SU-DHL-6 (cell line): Measurements from ENCODE around the gene PIERCE2.
A peak's percentile ranks its signal among the peaks of the same experiment; 100 is the strongest.

Source experiments
- H2AFZ ChIP-seq: fragments of 200-600 bp; sonication (generic); 2 replicates; pipeline ENCODE4 v1.6.1; 2014; ENCODE audit warnings: low read depth, mild to moderate bottlenecking, moderate library complexity, mixed read lengths, antibody characterized with exemption, low read length; ENCODE audit not compliant: severe bottlenecking
- H3F3A ChIP-seq: fragments of 200-600 bp; shearing (Covaris generic); 2 replicates; pipeline ENCODE4 v1.6.0; 2016; ENCODE audit warnings: antibody characterized with exemption, mild to moderate bottlenecking; ENCODE audit not compliant: insufficient read depth
- H3K27ac ChIP-seq: fragments of 200-600 bp; sonication (generic); 2 replicates; pipeline ENCODE4 v1.5.1; 2016; ENCODE audit warnings: low read depth, mild to moderate bottlenecking, low read length, moderate library complexity, mixed read lengths
- H3K27me3 ChIP-seq: fragments of 200-600 bp; sonication (generic), shearing (Covaris generic); 2 replicates; pipeline ENCODE4 v1.6.0; 2014; ENCODE audit warnings: mild to moderate bottlenecking, low read length
- H3K36me3 ChIP-seq: fragments of 200-600 bp; sonication (generic); 2 replicates; pipeline ENCODE4 v1.6.1; 2014; ENCODE audit warnings: mild to moderate bottlenecking, low read length, mixed read lengths
- H3K4me2 ChIP-seq: fragments of 300-600, 200-600 bp; shearing (Covaris generic), sonication (generic); 2 replicates; pipeline ENCODE4 v1.6.0; 2014; ENCODE audit warnings: low read length, low read depth, mild to moderate bottlenecking; ENCODE audit not compliant: poor library complexity, severe bottlenecking
- H3K4me3 ChIP-seq: fragments of 200-600 bp; sonication (generic); 2 replicates; pipeline ENCODE4 v1.5.1; 2014; ENCODE audit warnings: antibody characterized with exemption, low read length, mild to moderate bottlenecking, mixed read lengths; ENCODE audit not compliant: insufficient read depth, poor library complexity, severe bottlenecking
- H3K79me2 ChIP-seq: fragments of 200-600 bp; sonication (generic); 2 replicates; pipeline ENCODE4 v1.6.1; 2014; ENCODE audit warnings: mild to moderate bottlenecking, low read length, moderate library complexity; ENCODE audit not compliant: insufficient read depth
- H3K9ac ChIP-seq: fragments of 200-600 bp; sonication (generic); 2 replicates; pipeline ENCODE4 v1.7.0; 2014; ENCODE audit warnings: mild to moderate bottlenecking, low read length
- H3K9me2 ChIP-seq: fragments of 200-600 bp; sonication (generic); replicated peaks from 2 replicates; pipeline ENCODE4 v1.6.1; 2014; ENCODE audit warnings: low read length; ENCODE audit not compliant: insufficient read depth
- H3K9me3 ChIP-seq: fragments of 200-600 bp; sonication (generic); 2 replicates; pipeline ENCODE4 v1.6.1; 2014; ENCODE audit warnings: low read length, mixed read lengths; ENCODE audit not compliant: insufficient read depth
- H4K20me1 ChIP-seq: fragments of 200-600 bp; sonication (generic); 2 replicates; pipeline ENCODE4 v1.6.1; 2014; ENCODE audit warnings: low read depth, mild to moderate bottlenecking, antibody characterized with exemption, low read length, moderate library complexity, mixed read lengths
- CTCF ChIP-seq: fragments of 200-600 bp; sonication (generic); IDR thresholded peaks from one replicate; pipeline ENCODE4 v1.5.1; 2017; ENCODE audit warnings: antibody characterized with exemption, mild to moderate bottlenecking, low read length, moderate library complexity; ENCODE audit not compliant: insufficient read depth, poor library complexity, severe bottlenecking
- EZH2phosphoT487 ChIP-seq: fragments of 200-600 bp; sonication (generic), shearing (Covaris generic); conservative IDR thresholded peaks from 2 replicates; pipeline ENCODE4 v1.6.1; 2018; ENCODE audit warnings: mild to moderate bottlenecking, antibody characterized with exemption, low read length, moderate library complexity, mixed read lengths

The PIERCE2 gene

GRCh38 chr15:55401786-55402246 is 6.5 kb upstream of the PIERCE2 start:
- H3K4me3 ChIP-seq: no peak overlapping the region
- no peaks in the 10 kb centered on the region for H3K36me3 ChIP-seq
- no peaks in the 10 kb centered on the region for H3K9me3 ChIP-seq
- no peaks in the 10 kb centered on the region for H4K20me1 ChIP-seq
- H2AFZ ChIP-seq: no peak overlapping the region
- H3K4me2 ChIP-seq: no peak overlapping the region
- H3K9ac ChIP-seq: no peak overlapping the region
- no peaks in the 10 kb centered on the region for H3K9me2 ChIP-seq
- no peak overlapping the region for H3K27ac ChIP-seq
- H3K27me3 ChIP-seq: no peaks in the 10 kb centered on the region
- no peaks in the 10 kb centered on the region for H3F3A ChIP-seq
- no peaks in the 10 kb centered on the region for H3K79me2 ChIP-seq
- TF ChIP-seq EZH2phosphoT487: no peak
- TF ChIP-seq CTCF: no peak

- H3K36me3 ChIP-seq: no peaks in the 10 kb centered on the region
- no peaks in the 10 kb centered on the region for H3K79me2 ChIP-seq
- no peaks in the 10 kb centered on the region for H3F3A ChIP-seq
- H3K9me2 ChIP-seq: no peaks in the 10 kb centered on the region
- no peaks in the 10 kb centered on the region for H4K20me1 ChIP-seq
- peak overlapping the region; percentile 39 for H3K4me2 ChIP-seq
- H2AFZ ChIP-seq: no peak overlapping the region
- no peaks in the 10 kb centered on the region for H3K27me3 ChIP-seq
- TF ChIP-seq CTCF: no peak
- no peak for TF ChIP-seq EZH2phosphoT487
- H3K27ac ChIP-seq: no peak overlapping the region
- H3K4me3 ChIP-seq: no peak overlapping the region
- H3K9ac ChIP-seq: no peak overlapping the region
- H3K9me3 ChIP-seq: no peaks in the 10 kb centered on the region
Observed at GRCh38 chr15:55402707-55403106, 5.6 kb upstream of the PIERCE2 start.

GRCh38 chr15:55403531-55403930 is 4.8 kb upstream of the PIERCE2 start:
- peak overlapping the region; percentile 16; the same call in 1 of the 2 replicates for H3K9ac ChIP-seq
- peak overlapping the region; percentile 39 for H3K4me2 ChIP-seq
- H3K4me3 ChIP-seq: no peak overlapping the region
- no peaks in the 10 kb centered on the region for H3K9me2 ChIP-seq
- no peaks in the 10 kb centered on the region for H3K79me2 ChIP-seq
- H2AFZ ChIP-seq: no peak overlapping the region
- TF ChIP-seq CTCF (no peak), EZH2phosphoT487 (no peak)
- H3K27ac ChIP-seq: 0 out of 2 replicates have a peak overlapping the region, but pooled peaks have one; percentile 7
- H3F3A ChIP-seq: no peaks in the 10 kb centered on the region
- no peaks in the 10 kb centered on the region for H3K27me3 ChIP-seq
- no peaks in the 10 kb centered on the region for H3K9me3 ChIP-seq
- H3K36me3 ChIP-seq: no peaks in the 10 kb centered on the region
- H4K20me1 ChIP-seq: no peaks in the 10 kb centered on the region
